Natural killer cell (primary cell): Measurements from ENCODE around the gene COMMD3. TPM values are rescaled to one million over a fixed set of nuclear protein-coding genes. Genes with fewer than 3 reads are reported as not detected.

Experiments used
- ATAC-seq, 3 donors: fragments of 150-1000 bp in 2 of 3; fragments of 200-7000 bp in 1 of 3; cut with Tn5 transposase; 1 replicate in 1 of 3; 2 replicates in 2 of 3; pipeline ENCODE4 v1.10.0; 2021; ENCODE audit warnings: mild to moderate bottlenecking in 2 of 3, moderate library complexity in 2 of 3
- DNase-seq, 2 donors: peaks; one replicate each; pipeline versions ENCODE4 v3.0.0 to v3.0.0-alpha.2; 2013 to 2021; ENCODE audit warnings: mixed read lengths in 1 of 2
- H3K27ac ChIP-seq: one replicate; pipeline ENCODE4 v1.5.1; 2013; ENCODE audit warnings: mild to moderate bottlenecking, low read length
- H3K27me3 ChIP-seq: one replicate; pipeline ENCODE4 v1.6.1; 2013; ENCODE audit warnings: low read length; ENCODE audit not compliant: control insufficient read depth, insufficient read depth
- H3K36me3 ChIP-seq: one replicate; pipeline ENCODE4 v1.6.1; 2013; ENCODE audit warnings: low read length; ENCODE audit not compliant: control insufficient read depth, insufficient read depth
- H3K4me1 ChIP-seq: one replicate; pipeline ENCODE4 v1.6.1; 2013; ENCODE audit warnings: low read length; ENCODE audit not compliant: control insufficient read depth, insufficient read depth
- H3K4me3 ChIP-seq: one replicate; pipeline ENCODE4 v1.5.1; 2013; ENCODE audit warnings: low read length
- H3K9me3 ChIP-seq: one replicate; pipeline ENCODE4 v1.6.1; 2013; ENCODE audit warnings: low read length; ENCODE audit not compliant: control insufficient read depth, insufficient read depth
- H3K27ac Mint-ChIP-seq, 2 donors: one replicate each; pipeline ENCODE4 v1.8.0; 2022; ENCODE audit warnings: mild to moderate bottlenecking in 2 of 2, mixed read lengths in 2 of 2, moderate library complexity in 1 of 2
- H3K27me3 Mint-ChIP-seq, 2 donors: one replicate each; pipeline ENCODE4 v1.8.0; 2022; ENCODE audit warnings: low read depth in 2 of 2, mixed read lengths in 2 of 2
- H3K36me3 Mint-ChIP-seq: one replicate; pipeline ENCODE4 v1.8.0; 2022; ENCODE audit warnings: mixed read lengths
- H3K4me1 Mint-ChIP-seq, 2 donors: one replicate each; pipeline ENCODE4 v1.8.0; 2022; ENCODE audit warnings: mixed read lengths in 2 of 2
- H3K4me3 Mint-ChIP-seq: one replicate; pipeline ENCODE4 v1.8.0; 2022; ENCODE audit warnings: mild to moderate bottlenecking, moderate library complexity, mixed read lengths
- H3K9me3 Mint-ChIP-seq, 2 donors: one replicate each; pipeline ENCODE4 v1.8.0; 2022; ENCODE audit warnings: mixed read lengths in 2 of 2
- CTCF ChIP-seq: fragments of 200-600 bp; IDR thresholded peaks from one replicate; pipeline ENCODE4 v1.8.0; 2022; ENCODE audit warnings: antibody characterized with exemption
- WGBS: methylation state at CpG from one replicate; pipeline ENCODE4 v1.1.7; 2013; ENCODE audit warnings: missing lambda C conversion rate; ENCODE audit not compliant: insufficient coverage; 5-methylcytosine and 5-hydroxymethylcytosine counted together
- intact Hi-C: fragments of 100-400 bp; cut with micrococcal nuclease; formaldehyde crosslinking; loops from one replicate; pipeline ENCODE4 v1.14.2; 2022
- total RNA-seq, 4 donors: library from RNA; stranded (reverse); fragments of 120-200 nt in 1 of 4; gene quantifications; one replicate each; pipeline versions ENCODE4 v1.2.3 to v1.2.4, GENCODE V29; 2013 to 2022

The COMMD3 gene
- total RNA-seq, 3 donors from 2014 or later (not counting 1 experiment from before 2014, with no cell fraction given): 43.1 to 48.3 (median 44.2) TPM

- DNase-seq (no peak), ATAC-seq (no peak)
- Mint-ChIP-seq H3K4me1 (peaks cover 6% of the 10 kb centered on the region in 2 donors), H3K4me3 (no peak overlapping the region), H3K36me3 (no peaks in the 10 kb centered on the region), H3K27me3 (peaks cover 5 to 11% of the 10 kb centered on the region in 2 donors), H3K9me3 (no peaks in the 10 kb centered on the region), H3K27ac (no peak overlapping the region)
- no peak for TF ChIP-seq CTCF
- intact Hi-C loops: no loop called here
- no peaks in the 10 kb centered on the region for H3K27me3 ChIP-seq
- H3K36me3 ChIP-seq: no peaks in the 10 kb centered on the region
- no peak overlapping the region for H3K4me3 ChIP-seq
- 77% methylated on average over 1 of the region's 1 CpG for WGBS
- no peaks in the 10 kb centered on the region for H3K4me1 ChIP-seq
- H3K27ac ChIP-seq: no peak overlapping the region
- H3K9me3 ChIP-seq: no peaks in the 10 kb centered on the region
These were observed 49.0 kb downstream of the COMMD3 start for GRCh38 chr10:22365233-22365632.

GRCh38 chr10:22365644-22366434 lies 49.7 kb downstream of the COMMD3 start:
- Histone ChIP-seq H3K27ac (no peak overlapping the region), H3K9me3 (no peaks in the 10 kb centered on the region), H3K36me3 (no peaks in the 10 kb centered on the region), H3K27me3 (no peaks in the 10 kb centered on the region), H3K4me3 (no peak overlapping the region), H3K4me1 (no peaks in the 10 kb centered on the region)
- no peak for TF ChIP-seq CTCF
- no peak overlapping the region for H3K4me3 Mint-ChIP-seq
- ATAC-seq (no peak), DNase-seq (no peak)
- no peak overlapping the region for H3K27ac Mint-ChIP-seq
- peaks cover 5 to 11% of the 10 kb centered on the region in 2 donors for H3K27me3 Mint-ChIP-seq
- 85% methylated on average over 3 of the region's 4 CpGs for WGBS
- no peaks in the 10 kb centered on the region for H3K36me3 Mint-ChIP-seq
- H3K4me1 Mint-ChIP-seq: peaks cover 6% of the 10 kb centered on the region in 2 donors
- H3K9me3 Mint-ChIP-seq: no peaks in the 10 kb centered on the region
- intact Hi-C loops: no loop called here

- H3K36me3 ChIP-seq: no peaks in the 10 kb centered on the region
- ATAC-seq (no peak), DNase-seq (no peak)
- H3K27ac ChIP-seq: no peak overlapping the region
- no peak overlapping the region for H3K4me3 Mint-ChIP-seq
- no peaks in the 10 kb centered on the region for H3K9me3 ChIP-seq
- no peaks in the 10 kb centered on the region for H3K36me3 Mint-ChIP-seq
- no peak overlapping the region for H3K4me3 ChIP-seq
- no peak for TF ChIP-seq CTCF
- H3K9me3 Mint-ChIP-seq: no peaks in the 10 kb centered on the region
- H3K27me3 ChIP-seq: no peaks in the 10 kb centered on the region
- H3K4me1 ChIP-seq: no peaks in the 10 kb centered on the region
- intact Hi-C loops: no loop called here
- H3K27ac Mint-ChIP-seq: no peak overlapping the region
- H3K4me1 Mint-ChIP-seq: peaks cover 6% of the 10 kb centered on the region in 2 donors
- peaks cover 5 to 11% of the 10 kb centered on the region in 2 donors for H3K27me3 Mint-ChIP-seq
These were observed 50.2 kb downstream of the COMMD3 start for GRCh38 chr10:22366435-22366703.

- Histone ChIP-seq H3K4me1 (no peaks in the 10 kb centered on the region), H3K27ac (no peak overlapping the region), H3K4me3 (no peak overlapping the region), H3K27me3 (no peaks in the 10 kb centered on the region), H3K9me3 (no peaks in the 10 kb centered on the region), H3K36me3 (no peaks in the 10 kb centered on the region)
- no peak for TF ChIP-seq CTCF
- DNase-seq (no peak), ATAC-seq (no peak)
- H3K4me3 Mint-ChIP-seq: no peak overlapping the region
- WGBS: no CpG with 5 or more reads among the region's 2 CpGs
- H3K27me3 Mint-ChIP-seq: peaks cover 5 to 11% of the 10 kb centered on the region in 2 donors
- peaks cover 6% of the 10 kb centered on the region in 2 donors for H3K4me1 Mint-ChIP-seq
- H3K36me3 Mint-ChIP-seq: no peaks in the 10 kb centered on the region
- no peaks in the 10 kb centered on the region for H3K9me3 Mint-ChIP-seq
- H3K27ac Mint-ChIP-seq: no peak overlapping the region
- intact Hi-C loops: no loop called here
These were observed 50.6 kb downstream of the COMMD3 start for GRCh38 chr10:22366771-22367170.
